Dedifferentiated amniotic fluid mesenchymal stem cell (primary cell): Measurements from ENCODE around the gene CDK6.

Source experiments
- DNase-seq: peaks from one replicate; pipeline ENCODE4 v3.0.0-alpha.2; 2016; ENCODE audit errors: extremely low spot score

Gene CDK6

GRCh38 chr7:92645114-92646061 lies 191.0 kb downstream of the CDK6 start:
- no peak for DNase-seq

- DNase-seq, result no peak
Observed at GRCh38 chr7:92644406-92645113, 191.8 kb downstream of the CDK6 start.

- DNase-seq, result no peak
Observed at GRCh38 chr7:92643821-92644220, 192.6 kb downstream of the CDK6 start.

GRCh38 chr7:92641921-92642511 lies 194.4 kb downstream of the CDK6 start:
- DNase-seq, result no peak

GRCh38 chr7:92639966-92640365 lies 196.4 kb downstream of the CDK6 start:
- no peak for DNase-seq

DNA sequence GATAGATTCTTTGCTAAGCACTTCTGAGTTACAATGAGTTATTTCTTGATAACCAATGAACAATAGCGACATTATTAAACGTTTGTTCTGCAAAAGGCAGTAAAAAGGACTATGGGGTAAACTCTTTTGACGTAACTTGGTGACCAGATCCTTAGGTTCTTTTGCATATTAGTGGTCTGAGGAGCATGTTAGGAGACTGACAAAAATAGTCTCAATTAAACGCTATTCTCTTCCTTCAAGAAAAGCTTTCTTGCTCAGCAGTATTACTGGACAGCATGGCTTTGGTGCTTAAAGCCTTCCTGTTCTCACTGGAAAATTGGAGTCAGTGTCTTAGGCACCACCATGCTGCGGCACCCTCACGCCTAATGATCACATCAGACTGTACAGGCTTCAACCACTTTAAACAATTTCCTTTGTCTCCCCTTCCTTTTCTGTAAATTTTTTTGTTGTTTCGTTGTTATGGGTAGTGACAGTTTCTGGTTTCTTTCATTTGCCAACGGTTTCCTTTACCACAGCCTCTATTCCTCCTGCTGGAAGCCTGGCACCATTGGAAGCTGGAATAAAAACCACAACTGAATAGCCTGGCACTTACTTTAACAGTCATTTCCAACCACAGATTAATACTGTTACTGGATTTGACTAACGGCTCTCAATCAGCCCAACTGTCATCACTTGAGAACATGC lies 197.0 kb downstream of the CDK6 start:
- no peak for DNase-seq

DNA sequence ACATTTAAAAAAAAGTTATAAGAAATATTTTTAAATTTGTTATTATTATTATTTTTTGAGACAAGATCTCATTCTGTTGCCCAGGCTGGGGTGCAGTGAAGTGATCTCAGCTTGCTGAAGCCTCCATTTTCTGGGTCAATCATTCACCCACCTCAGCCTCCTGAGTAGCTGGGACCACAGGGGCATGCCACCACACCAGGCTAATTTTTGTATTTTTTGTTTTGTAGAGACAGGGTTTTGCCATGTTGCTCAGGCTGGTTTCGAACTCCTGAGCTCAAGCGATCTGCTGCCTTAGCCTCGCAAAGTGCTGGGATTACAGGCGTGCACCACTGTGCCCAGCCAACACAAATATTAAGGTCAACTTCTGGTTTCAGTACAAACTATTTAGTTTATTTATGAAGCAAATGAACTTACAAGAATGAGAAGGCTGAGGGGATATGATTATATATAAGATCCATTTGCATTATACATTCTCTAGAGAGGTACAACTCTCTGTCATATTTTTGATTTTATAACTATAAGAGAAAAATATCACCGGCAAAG lies 200.3 kb downstream of the CDK6 start:
- DNase-seq, result no peak

DNA sequence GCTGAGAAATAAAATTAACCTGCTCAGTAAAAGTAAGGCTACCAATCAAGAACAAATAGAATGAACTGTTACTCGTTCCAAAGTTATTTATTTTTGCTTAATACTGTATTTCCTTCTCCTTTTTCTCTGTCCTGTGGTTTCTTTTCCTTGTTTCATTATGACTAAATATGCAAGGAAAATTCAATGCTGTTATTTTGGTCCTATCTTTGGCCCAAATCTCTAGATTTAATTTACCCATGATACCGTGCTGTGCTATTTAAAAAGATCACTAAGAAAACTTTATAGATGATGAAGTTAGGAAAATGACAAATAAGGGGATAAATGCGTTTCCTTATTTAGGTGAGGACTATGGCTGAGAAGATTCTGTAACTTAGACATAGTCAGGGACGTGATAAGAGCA lies 200.8 kb downstream of the CDK6 start:
- no peak for DNase-seq

- no peak for DNase-seq
Observed at GRCh38 chr7:92634924-92635519, 201.4 kb downstream of the CDK6 start.

DNA sequence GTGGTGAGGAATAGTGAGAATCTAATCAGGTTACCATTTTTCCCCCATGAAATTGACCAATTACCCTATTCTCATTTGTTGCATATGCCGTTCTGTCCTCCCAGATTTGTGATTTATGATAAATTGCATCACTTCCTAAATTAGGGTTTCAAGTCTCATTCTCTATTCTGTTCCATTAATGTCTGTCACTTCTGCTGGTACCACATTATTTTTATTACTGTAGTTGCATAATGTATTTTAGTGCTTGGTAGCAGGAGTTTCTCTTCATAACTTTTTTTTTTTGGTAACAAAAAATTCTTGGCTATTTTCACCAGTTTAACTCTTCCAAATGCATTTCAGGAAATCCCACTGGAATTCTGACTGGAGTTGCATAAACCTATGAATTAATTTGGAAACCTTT lies 202.2 kb downstream of the CDK6 start:
- DNase-seq, result no peak

- DNase-seq, result peak; percentile 78
Observed at GRCh38 chr7:92633211-92633906, 203.0 kb downstream of the CDK6 start.

DNA sequence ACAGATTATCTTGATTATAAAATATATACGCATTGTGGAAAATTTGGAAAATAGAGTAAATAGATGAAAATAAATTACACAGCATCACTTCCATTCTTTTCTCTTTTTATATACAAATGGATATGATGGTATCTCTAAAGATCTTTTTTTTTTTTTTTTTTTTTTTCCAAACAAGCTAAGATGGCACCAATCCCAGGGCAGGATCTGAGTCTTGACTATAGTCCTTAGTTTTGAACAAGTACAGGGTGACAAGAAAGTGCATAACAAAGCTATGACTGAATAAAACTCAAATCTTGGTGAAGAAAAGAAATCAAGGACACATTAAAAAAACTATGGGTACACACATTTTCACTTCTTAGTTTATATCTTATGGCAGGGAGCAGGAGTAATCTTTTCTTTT lies 203.6 kb downstream of the CDK6 start:
- DNase-seq, result no peak

- no peak for DNase-seq
Observed at GRCh38 chr7:92631850-92632487, 204.4 kb downstream of the CDK6 start.

DNA sequence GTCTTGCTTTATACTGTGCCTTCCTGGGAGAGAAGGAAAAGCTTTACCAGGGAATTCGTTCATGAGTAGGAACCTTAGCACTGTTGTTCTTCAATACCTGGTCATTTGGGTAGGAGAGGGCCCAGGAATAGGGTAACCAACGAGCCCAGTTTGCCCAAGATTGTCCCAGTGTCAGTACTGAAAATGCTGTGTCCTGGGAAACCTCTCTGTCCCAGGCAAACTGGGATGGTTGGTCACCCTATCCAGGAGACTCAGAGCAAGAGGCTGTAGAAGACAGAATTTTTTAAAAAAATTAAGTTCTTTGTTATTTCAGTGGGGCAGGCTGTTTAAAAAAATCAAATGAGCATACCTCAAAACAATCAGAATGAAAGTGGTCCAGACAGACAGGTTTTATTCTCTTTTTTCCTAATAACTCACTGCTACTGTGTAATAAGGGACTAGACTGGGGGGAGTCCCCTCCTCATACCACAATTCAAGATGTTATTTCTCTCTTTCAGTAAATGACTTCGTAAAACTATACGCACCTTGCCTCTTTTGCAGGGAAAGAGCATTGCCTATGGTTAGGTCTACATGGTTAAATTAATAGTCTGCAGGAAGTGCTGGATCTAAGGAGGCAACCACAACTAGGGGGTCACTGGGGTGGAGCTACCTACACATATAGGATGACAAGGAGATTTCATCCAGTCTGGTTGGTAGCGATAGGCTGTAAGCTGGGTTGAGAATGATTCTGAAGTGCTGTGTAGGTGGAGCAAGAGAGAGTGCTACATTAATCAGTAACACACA lies 205.1 kb downstream of the CDK6 start:
- no peak for DNase-seq

- no peak for DNase-seq
Observed at GRCh38 chr7:92629779-92630178, 206.6 kb downstream of the CDK6 start.

DNA sequence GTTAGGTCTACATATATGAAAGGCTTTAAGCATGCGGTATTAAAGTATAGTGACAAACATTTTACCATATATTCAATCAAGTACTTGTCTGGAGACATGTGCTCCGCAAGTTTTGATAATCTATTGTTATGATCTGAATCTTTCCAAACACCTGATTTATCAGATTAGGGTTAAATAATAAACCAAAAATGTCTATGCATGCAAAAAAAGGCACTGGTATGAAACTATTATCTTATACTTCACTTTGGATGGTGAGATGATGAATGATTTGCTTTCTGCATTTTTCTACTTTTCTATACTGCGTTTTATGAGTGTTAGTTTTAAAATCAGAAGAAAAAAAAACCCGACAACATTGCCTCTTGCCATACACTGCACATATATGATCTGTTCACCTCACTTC lies 208.4 kb downstream of the CDK6 start:
- no peak for DNase-seq

DNA sequence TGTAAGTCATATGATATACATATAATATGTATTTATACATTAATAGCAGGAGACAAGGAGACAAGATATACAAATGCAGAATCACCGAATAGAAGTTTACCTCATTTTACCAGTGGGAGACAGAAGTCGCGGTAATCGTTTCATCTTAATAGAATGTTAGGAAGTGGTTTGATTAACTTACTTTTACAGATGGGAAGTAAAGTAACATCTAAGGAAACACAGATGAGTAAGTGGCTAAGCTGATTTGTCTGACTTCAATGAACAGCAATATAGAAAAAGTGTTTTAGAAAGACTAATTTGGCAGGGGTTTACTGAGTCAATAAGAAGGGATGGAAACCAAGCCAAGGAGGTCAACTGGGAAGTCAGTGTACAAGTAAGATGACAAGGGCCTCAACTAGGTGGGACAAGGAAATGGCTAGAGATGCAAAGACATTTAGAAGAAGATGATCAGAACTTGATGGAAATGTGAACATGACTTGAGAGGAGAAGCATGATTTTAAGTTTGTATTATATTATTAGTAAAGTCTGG lies 210.0 kb downstream of the CDK6 start:
- DNase-seq, result no peak

DNA sequence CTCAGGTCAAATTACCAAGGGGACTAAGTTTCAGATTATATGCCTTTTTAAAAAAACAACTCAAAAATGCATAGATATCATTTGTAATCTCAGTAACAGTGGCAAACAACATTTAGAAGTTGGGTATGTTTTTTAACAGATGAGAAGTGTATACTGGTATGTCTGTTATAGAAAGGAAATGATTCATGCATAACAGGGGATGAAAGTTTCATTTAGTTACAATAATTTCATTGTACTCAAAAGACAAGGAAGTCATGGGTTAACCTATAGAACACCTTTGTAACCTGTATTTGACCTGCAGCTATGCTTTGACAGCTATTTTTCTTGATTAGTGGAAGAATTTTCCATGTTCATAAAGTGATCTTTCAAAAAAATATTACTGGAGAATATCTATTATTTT lies 210.8 kb downstream of the CDK6 start:
- DNase-seq, result no peak

DNA sequence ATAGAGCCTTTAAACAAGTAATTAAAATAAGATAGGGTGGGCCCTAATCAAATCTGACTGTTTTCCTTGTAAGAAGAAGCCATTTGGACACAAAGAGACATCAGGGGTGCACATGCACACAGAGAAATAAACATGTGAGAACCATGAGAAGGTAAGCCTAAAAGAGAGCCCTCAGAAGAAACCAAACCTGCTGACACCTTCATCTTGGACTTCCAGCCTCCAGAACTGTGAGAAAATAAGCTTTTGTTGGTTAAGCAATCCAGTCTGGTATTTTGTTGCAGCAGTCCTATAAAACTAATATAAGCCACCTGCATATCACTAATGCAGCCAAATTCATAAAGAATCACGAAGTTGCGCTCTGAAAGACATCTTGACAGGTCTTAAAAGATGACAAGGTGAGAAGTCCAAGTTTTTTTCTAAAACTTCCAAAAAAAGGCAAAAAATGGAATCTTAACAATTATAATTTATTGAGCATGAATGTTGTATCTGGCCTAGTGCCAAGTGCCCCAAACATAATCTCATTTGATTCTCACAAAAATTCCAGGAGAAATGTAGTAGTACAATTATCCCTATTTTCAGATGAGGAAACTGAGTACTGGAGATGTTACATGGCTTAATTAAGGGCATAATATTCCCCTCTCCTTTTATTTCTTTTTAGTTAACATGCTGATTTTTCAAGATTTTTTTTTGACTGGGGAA lies 211.9 kb downstream of the CDK6 start:
- DNase-seq, result no peak
